HepG2 (cell line): ENCODE results near the gene CTNNA3. TPM values are rescaled to one million over a fixed set of nuclear protein-coding genes. Genes with fewer than 3 reads are reported as not detected.

Source experiments
- ATAC-seq: fragments of 200-7000 bp; cut with Tn5 transposase; 3 replicates; pipeline ENCODE4 v1.9.1; 2020; ENCODE audit warnings: mild to moderate bottlenecking, moderate library complexity
- BruUV-seq: library from RNA; stranded (reverse); fragments of 400-500 nt; replicated peaks from 2 replicates; lab custom pipeline; 2021; lab: Mats Ljungman, UMichigan
- CTCF ChIA-PET: fragments of 300-600 bp; formaldehyde crosslinking; extraction: SDS; loops from one replicate; lab custom pipeline; 2021; ENCODE audit warnings: low total read pairs, inconsistent platforms, low intra/inter-chr PET ratio; lab: Yijun Ruan, JAX
- POLR2A ChIA-PET: fragments of 350-600 bp; sonication (Branson Sonifier 250); formaldehyde crosslinking; loops from one replicate; lab custom pipeline; 2020; ENCODE audit warnings: antibody characterized with exemption, inconsistent platforms; lab: Yijun Ruan, JAX
- DNase-seq: peaks from one replicate; pipeline ENCODE4 v3.0.0-alpha.2; 2015; ENCODE audit warnings: low spot score
- FAIRE-seq: peaks from 3 replicates; lab custom pipeline; 2011; peaks lifted over from hg19 to GRCh38; lab: Jason Lieb, UNC
- H2AFZ ChIP-seq: one replicate; pipeline ENCODE4 v1.6.1; 2011; ENCODE audit warnings: low read length, inconsistent platforms
- H3K27ac ChIP-seq: fragments of 300-600 bp; 3 replicates; pipeline ENCODE4 v1.8.0; 2011; ENCODE audit warnings: mixed run types, mild to moderate bottlenecking, mixed read lengths, low read length, inconsistent platforms; ENCODE audit not compliant: insufficient read depth; ENCODE audit errors: extremely low read length
- H3K27me3 ChIP-seq, 2 experiments: fragments of 200-600 bp in 1 of 2; 2 replicates in 1 of 2; 3 replicates in 1 of 2; pipeline versions ENCODE4 v1.6.0 to v1.8.0; 2011; ENCODE audit warnings: low read length in 2 of 2, mild to moderate bottlenecking in 2 of 2, moderate library complexity in 2 of 2, inconsistent platforms in 1 of 2; ENCODE audit not compliant: insufficient read depth in 2 of 2, control insufficient read depth in 1 of 2
- H3K36me3 ChIP-seq, 2 experiments: fragments of 200-600 bp in 1 of 2; replicated peaks in 1 of 2; 2 replicates in 1 of 2; 3 replicates in 1 of 2; pipeline versions ENCODE4 v1.5.1 to v1.8.0; 2011; ENCODE audit warnings: low read length in 2 of 2, inconsistent platforms in 1 of 2; ENCODE audit not compliant: insufficient read depth in 2 of 2, control insufficient read depth in 1 of 2
- H3K4me1 ChIP-seq: 2 replicates; pipeline ENCODE4 v1.5.1; 2012; ENCODE audit warnings: low read length, inconsistent platforms; ENCODE audit not compliant: insufficient read depth
- H3K4me2 ChIP-seq: 2 replicates; pipeline ENCODE4 v1.6.0; 2011; ENCODE audit warnings: low read depth, low read length, inconsistent platforms
- H3K4me3 ChIP-seq, 3 experiments: fragments of 200-600 bp in 1 of 3; sonication (generic), shearing (Covaris generic) in 1 of 3; replicated peaks in 1 of 3; 2 replicates each; pipeline ENCODE4 v1.5.1; 2011 to 2016; ENCODE audit warnings: low read length in 3 of 3, inconsistent platforms in 2 of 3, low read depth in 2 of 3, mild to moderate bottlenecking in 2 of 3, control low read depth in 1 of 3, mixed read lengths in 1 of 3; ENCODE audit not compliant: insufficient read depth in 1 of 3
- H3K79me2 ChIP-seq: one replicate; pipeline ENCODE4 v1.6.1; 2011; ENCODE audit warnings: low read length, inconsistent platforms; ENCODE audit not compliant: insufficient read depth
- H3K9ac ChIP-seq: 2 replicates; pipeline ENCODE4 v1.6.0; 2011; ENCODE audit warnings: mild to moderate bottlenecking, low read depth, low read length, inconsistent platforms; ENCODE audit not compliant: insufficient read depth
- H3K9me3 ChIP-seq: 2 replicates; pipeline ENCODE4 v1.5.1; 2012; ENCODE audit warnings: mild to moderate bottlenecking, low read length
- H4K20me1 ChIP-seq: 2 replicates; pipeline ENCODE4 v1.6.0; 2011; ENCODE audit warnings: inconsistent platforms, mild to moderate bottlenecking, low read length, moderate library complexity; ENCODE audit not compliant: insufficient read depth
- ARNTL ChIP-seq: sonication (generic); formaldehyde crosslinking; IDR thresholded peaks from 2 replicates; pipeline ENCODE4 v1.4.0; 2020; ENCODE audit warnings: mild to moderate bottlenecking, missing genetic modification reagents
- REST ChIP-seq, 2 experiments: IDR thresholded peaks; 2 replicates each; pipeline ENCODE4 v1.6.1; 2011 to 2012; ENCODE audit warnings: low read length in 2 of 2, borderline replicate concordance in 1 of 2, low read depth in 1 of 2, mild to moderate bottlenecking in 1 of 2, moderate library complexity in 1 of 2
- TBX3 ChIP-seq: fragments of 450-650 bp; IDR thresholded peaks from 2 replicates; pipeline ENCODE4 v1.6.1; 2017; ENCODE audit warnings: antibody characterized with exemption, mild to moderate bottlenecking, inconsistent platforms, borderline replicate concordance
- TFE3 ChIP-seq: IDR thresholded peaks from 2 replicates; pipeline ENCODE4 v1.6.1; 2016
- ZNF777 ChIP-seq: sonication (generic); formaldehyde crosslinking; IDR thresholded peaks from 2 replicates; pipeline ENCODE4 v1.4.0; 2020; ENCODE audit warnings: missing genetic modification reagents
- WGBS: methylation state at CpG from one replicate; pipeline ENCODE4 v1.1.6; 2017; ENCODE audit warnings: low lambda C conversion rate; 5-methylcytosine and 5-hydroxymethylcytosine counted together
- in situ Hi-C: cut with HindIII; loops from 2 replicates; pipeline ENCODE4 v1.10.0; 2017; ENCODE audit warnings: low pct_unique_long_range_greater_than_20kb; ENCODE audit not compliant: extremely low pct_ligation_motif_present
- intact Hi-C: fragments of 100-400 bp; cut with micrococcal nuclease; formaldehyde crosslinking; loops from one replicate; pipeline ENCODE4 v1.10.0; 2022; ENCODE audit not compliant: unreplicated experiment
- polyA plus RNA-seq, 8 experiments: library from polyadenylated mRNA; depleted of rRNA in 3 of 8; stranded (reverse) in 7 of 8; unstranded in 1 of 8; fragments of >200 nt; fragmentation: Illumina TruSeq in 4 of 8; extraction: Trizol in 4 of 8; gene quantifications; 2 replicates each; pipeline versions ENCODE4 v1.2.1 to v1.2.3, GENCODE V29; 2011 to 2016; ENCODE audit warnings: low read depth in 4 of 8, missing spikeins in 1 of 8, mixed read lengths in 1 of 8; ENCODE audit not compliant: insufficient read depth in 1 of 8
- total RNA-seq, 5 experiments: library from RNA; depleted of rRNA; stranded (reverse); fragments of >200 nt; fragmentation: Illumina TruSeq; extraction: Trizol; gene quantifications; 2 replicates each; pipeline ENCODE4 v1.2.3, GENCODE V29; 2016; ENCODE audit warnings: low read depth in 1 of 5

CTNNA3 gene
- total and polyA plus RNA-seq, 2 of the 13 experiments (the other 11 are each of a cell fraction or from before 2014, with no cell fraction given) = not detected

DNA sequence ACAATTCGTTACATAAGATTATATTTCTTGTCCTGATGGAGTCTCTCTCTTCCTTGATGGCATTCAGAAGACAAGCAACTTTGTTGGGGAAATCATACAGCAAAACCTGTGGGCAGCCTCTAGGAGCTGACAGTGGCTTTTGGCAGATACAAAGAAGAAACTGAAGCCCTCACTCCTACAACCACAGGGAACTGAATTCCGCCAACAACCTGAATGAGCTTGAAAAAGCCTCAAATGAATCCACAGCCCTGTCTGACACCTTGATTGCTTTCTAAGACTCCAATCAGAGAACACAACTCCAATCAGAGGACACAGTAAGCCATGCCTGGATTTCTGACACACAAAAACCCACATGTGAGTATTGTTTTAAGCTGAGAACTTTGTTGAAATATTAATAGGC lies 1346.9 kb downstream of the CTNNA3 start:
- in situ Hi-C loops (no loop called here), intact Hi-C loops (no loop called here)
- ATAC-seq (no peak), DNase-seq (no peak), FAIRE-seq (no peak)
- WGBS = 0% methylated on average over 1 of the region's 2 CpGs
- no peaks in the 10 kb centered on the region for H3K79me2 ChIP-seq
- no peak overlapping the region for H3K4me2 ChIP-seq
- H4K20me1 ChIP-seq = no peaks in the 10 kb centered on the region
- no peak overlapping the region for H2AFZ ChIP-seq
- POLR2A ChIA-PET = no interaction called here
- no peak overlapping the region for H3K27ac ChIP-seq
- H3K4me3 ChIP-seq = no peak overlapping the region
- no peaks in the 10 kb centered on the region for H3K27me3 ChIP-seq
- CTCF ChIA-PET = no interaction called here
- H3K4me1 ChIP-seq = no peaks in the 10 kb centered on the region
- BruUV-seq = no TSS peak
- no peaks in the 10 kb centered on the region for H3K9me3 ChIP-seq
- H3K9ac ChIP-seq = no peak overlapping the region
- no peaks in the 10 kb centered on the region for H3K36me3 ChIP-seq
- TF ChIP-seq ZNF777 (CRISPR knock-in tag) (no peak), ARNTL (CRISPR knock-in tag) (no peak), REST (IDR thresholded peaks at IDR 0.05; ENCODE audit: borderline replicate concordance in 1 of 2, low read depth in 1 of 2, low read length in 2 of 2) (no peak), TBX3 (no peak), TFE3 (CRISPR knock-in tag) (no peak)
- TF ChIP-seq, all 625 proteins: peak for 0
